GM18909 (cell line): ENCODE results near the gene AGT.
"Not testable (repeated sequence)": the region's sequence is repeated elsewhere in the genome, so short reads cannot be mapped to it uniquely, and the experiment has no call there.

Experiments
- ATAC-seq: cut with Tn5 transposase; IDR thresholded peaks from one replicate; pipeline ENCODE4 v1.9.1; 2021; ENCODE audit warnings: mild to moderate bottlenecking; ENCODE audit not compliant: unreplicated experiment, poor library complexity

AGT gene

GRCh38 chr1:230656719-230657118 lies 57.2 kb downstream of the AGT start:
- not testable (repeated sequence) for ATAC-seq
